DOHH2 (cell line): ENCODE results near the gene AKT2.

Experiments
- H3F3A ChIP-seq: fragments of 200-600 bp; sonication (generic), shearing (Covaris generic); 2 replicates; pipeline ENCODE4 v1.6.0; 2016; ENCODE audit warnings: antibody characterized with exemption, mild to moderate bottlenecking; ENCODE audit not compliant: control insufficient read depth, insufficient read depth
- H3K27ac ChIP-seq: fragments of 200-600 bp; sonication (generic); 2 replicates; pipeline ENCODE4 v1.5.1; 2014; ENCODE audit warnings: low read depth, mild to moderate bottlenecking, low read length, moderate library complexity
- H3K27me3 ChIP-seq: fragments of 200-600 bp; sonication (generic); 2 replicates; pipeline ENCODE4 v1.6.1; 2014; ENCODE audit warnings: mild to moderate bottlenecking, low read length, mixed read lengths; ENCODE audit not compliant: control insufficient read depth
- H3K36me3 ChIP-seq: fragments of 200-600 bp; sonication (generic); 2 replicates; pipeline ENCODE4 v1.6.1; 2014; ENCODE audit warnings: mild to moderate bottlenecking, low read length, moderate library complexity, mixed read lengths; ENCODE audit not compliant: control insufficient read depth
- H3K4me1 ChIP-seq: fragments of 200-600 bp; sonication (generic); 2 replicates; pipeline ENCODE4 v1.6.1; 2014; ENCODE audit warnings: mild to moderate bottlenecking, low read length, mixed read lengths; ENCODE audit not compliant: control insufficient read depth
- H3K4me2 ChIP-seq: fragments of 200-600 bp; sonication (generic); 2 replicates; pipeline ENCODE4 v1.6.0; 2014; ENCODE audit warnings: mild to moderate bottlenecking, low read length, moderate library complexity
- H3K4me3 ChIP-seq: fragments of 200-600 bp; sonication (generic); 2 replicates; pipeline ENCODE4 v1.5.1; 2014; ENCODE audit warnings: mild to moderate bottlenecking, low read length, mixed read lengths
- H3K79me2 ChIP-seq: fragments of 200-600 bp; sonication (generic); 2 replicates; pipeline ENCODE4 v1.6.1; 2014; ENCODE audit warnings: mild to moderate bottlenecking, low read length, mixed read lengths; ENCODE audit not compliant: control insufficient read depth
- H3K9me2 ChIP-seq: fragments of 200-600 bp; sonication (generic); replicated peaks from 2 replicates; pipeline ENCODE4 v1.6.1; 2014; ENCODE audit warnings: mild to moderate bottlenecking, low read length, mixed read lengths; ENCODE audit not compliant: control insufficient read depth
- H3K9me3 ChIP-seq: fragments of 200-600 bp; sonication (generic); 2 replicates; pipeline ENCODE4 v1.6.1; 2014; ENCODE audit warnings: antibody characterized with exemption, low read length, mixed read lengths; ENCODE audit not compliant: control insufficient read depth, insufficient read depth
- H4K20me1 ChIP-seq: fragments of 200-600 bp; sonication (generic); 2 replicates; pipeline ENCODE4 v1.6.0; 2014; ENCODE audit warnings: low read depth, mild to moderate bottlenecking, antibody characterized with exemption, low read length, moderate library complexity; ENCODE audit not compliant: control insufficient read depth, insufficient read depth
- EZH2phosphoT487 ChIP-seq: fragments of 200-600 bp; sonication (generic); IDR thresholded peaks from 2 replicates; pipeline ENCODE4 v1.6.1; 2017; ENCODE audit warnings: borderline replicate concordance, mild to moderate bottlenecking, antibody characterized with exemption, low read length, moderate library complexity, mixed read lengths
- TF ChIP-seq, protein P1 (sequence below): fragments of 200-600 bp; sonication (generic); IDR thresholded peaks from one replicate; pipeline ENCODE4 v1.5.1; 2014; ENCODE audit warnings: antibody characterized with exemption, mild to moderate bottlenecking, low read depth, low read length; ENCODE audit not compliant: poor library complexity, severe bottlenecking

The AKT2 gene

GRCh38 chr19:40192758-40193586, 92.2 kb downstream of the AKT2 start:
- H3K4me2 ChIP-seq: peak overlapping the region; percentile 85
- H3F3A ChIP-seq: no peaks in the 10 kb centered on the region
- H3K9me2 ChIP-seq: no peaks in the 10 kb centered on the region
- no peak overlapping the region for H3K27ac ChIP-seq
- H3K4me3 ChIP-seq: peak overlapping the region; percentile 81; the same call in 1 of the 2 replicates
- H3K4me1 ChIP-seq: peaks cover 16% of the 10 kb centered on the region
- H3K27me3 ChIP-seq: peaks cover 3% of the 10 kb centered on the region; the same call in 1 of the 2 replicates
- H4K20me1 ChIP-seq: peaks cover 4% of the 10 kb centered on the region; the same call in 1 of the 2 replicates
- H3K79me2 ChIP-seq: no peaks in the 10 kb centered on the region
- no peaks in the 10 kb centered on the region for H3K36me3 ChIP-seq
- no peaks in the 10 kb centered on the region for H3K9me3 ChIP-seq
- TF ChIP-seq, protein P1, sequence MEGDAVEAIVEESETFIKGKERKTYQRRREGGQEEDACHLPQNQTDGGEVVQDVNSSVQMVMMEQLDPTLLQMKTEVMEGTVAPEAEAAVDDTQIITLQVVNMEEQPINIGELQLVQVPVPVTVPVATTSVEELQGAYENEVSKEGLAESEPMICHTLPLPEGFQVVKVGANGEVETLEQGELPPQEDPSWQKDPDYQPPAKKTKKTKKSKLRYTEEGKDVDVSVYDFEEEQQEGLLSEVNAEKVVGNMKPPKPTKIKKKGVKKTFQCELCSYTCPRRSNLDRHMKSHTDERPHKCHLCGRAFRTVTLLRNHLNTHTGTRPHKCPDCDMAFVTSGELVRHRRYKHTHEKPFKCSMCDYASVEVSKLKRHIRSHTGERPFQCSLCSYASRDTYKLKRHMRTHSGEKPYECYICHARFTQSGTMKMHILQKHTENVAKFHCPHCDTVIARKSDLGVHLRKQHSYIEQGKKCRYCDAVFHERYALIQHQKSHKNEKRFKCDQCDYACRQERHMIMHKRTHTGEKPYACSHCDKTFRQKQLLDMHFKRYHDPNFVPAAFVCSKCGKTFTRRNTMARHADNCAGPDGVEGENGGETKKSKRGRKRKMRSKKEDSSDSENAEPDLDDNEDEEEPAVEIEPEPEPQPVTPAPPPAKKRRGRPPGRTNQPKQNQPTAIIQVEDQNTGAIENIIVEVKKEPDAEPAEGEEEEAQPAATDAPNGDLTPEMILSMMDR: no peak
- no peak for TF ChIP-seq EZH2phosphoT487

GRCh38 chr19:40191836-40192646, 93.1 kb downstream of the AKT2 start:
- peak overlapping the region; percentile 81 for H3K4me3 ChIP-seq
- no peaks in the 10 kb centered on the region for H3K9me3 ChIP-seq
- no peaks in the 10 kb centered on the region for H3K36me3 ChIP-seq
- H3F3A ChIP-seq: no peaks in the 10 kb centered on the region
- peak overlapping the region; percentile 85 for H3K4me2 ChIP-seq
- peaks cover 16% of the 10 kb centered on the region for H3K4me1 ChIP-seq
- no peak for TF ChIP-seq EZH2phosphoT487
- TF ChIP-seq, protein P1: peak; percentile 26
- no peaks in the 10 kb centered on the region for H3K79me2 ChIP-seq
- H3K9me2 ChIP-seq: no peaks in the 10 kb centered on the region
- peaks cover 3% of the 10 kb centered on the region; the same call in 1 of the 2 replicates for H3K27me3 ChIP-seq
- H3K27ac ChIP-seq: no peak overlapping the region
- H4K20me1 ChIP-seq: peaks cover 4% of the 10 kb centered on the region; the same call in 1 of the 2 replicates

DNA sequence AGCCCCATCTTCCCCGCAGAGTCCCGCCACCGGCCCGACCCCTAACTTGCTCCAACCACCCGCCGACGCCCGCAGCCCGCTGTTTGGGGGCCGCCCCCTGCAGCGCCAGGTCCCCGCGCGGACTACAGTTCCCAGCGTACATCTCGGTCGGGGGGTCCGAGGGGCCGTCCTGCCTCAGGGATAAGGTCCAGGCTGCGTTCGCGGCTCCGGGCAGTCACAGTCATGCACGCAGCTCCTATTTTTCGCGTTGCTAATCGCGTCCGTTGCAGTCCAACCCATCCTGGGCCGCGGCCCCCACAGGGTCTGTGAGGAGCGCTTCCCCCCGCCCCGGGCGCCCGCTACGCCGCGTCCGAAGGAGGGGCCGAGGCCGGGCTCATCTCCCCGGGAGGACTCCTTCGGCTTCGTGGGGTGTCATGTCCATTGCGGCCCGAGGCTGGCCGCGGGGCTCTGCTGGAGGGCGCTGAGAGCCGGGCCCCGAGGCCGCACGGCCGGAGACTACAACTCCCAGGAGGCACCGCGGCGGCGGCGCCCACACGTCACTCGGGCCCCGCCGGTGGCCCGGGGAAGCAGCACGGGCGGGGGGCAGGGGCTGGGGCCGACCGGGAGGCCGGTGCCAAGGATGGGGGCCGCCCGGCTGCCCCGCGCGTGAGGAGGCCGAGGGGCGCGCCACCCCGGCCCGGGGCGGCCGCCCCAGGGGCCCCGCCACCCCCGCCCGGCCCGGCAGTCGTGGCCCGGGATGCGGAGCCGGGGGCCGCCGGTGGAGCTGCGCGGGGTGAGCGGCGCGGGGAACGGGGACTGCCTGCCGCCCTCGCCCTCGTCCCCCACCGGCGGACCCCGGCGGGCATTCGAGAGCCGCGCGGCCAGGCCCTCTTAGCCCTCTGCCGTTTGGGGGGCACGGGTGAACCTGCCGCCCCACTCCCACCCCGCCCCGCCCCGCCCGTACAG, 94.0 kb downstream of the AKT2 start, which contains the start of gene MAP3K10:
Gene MAP3K10, plus strand, starts transcription at position 536 of the 945 bp plus-strand sequence. CDS start 606 bp downstream, outside the sequence.
- H3K79me2 ChIP-seq: no peaks in the 10 kb centered on the region
- no peaks in the 10 kb centered on the region for H3F3A ChIP-seq
- H3K9me2 ChIP-seq: no peaks in the 10 kb centered on the region
- H3K4me2 ChIP-seq: peak within 1 kb of the TSS; percentile 85
- peaks cover 4% of the 10 kb centered on the region; the same call in 1 of the 2 replicates for H4K20me1 ChIP-seq
- peaks cover 16% of the 10 kb centered on the region for H3K4me1 ChIP-seq
- peak within 1 kb of the TSS; percentile 87 for H3K4me3 ChIP-seq
- H3K27ac ChIP-seq: 0 out of 2 replicates have a peak within 1 kb of the TSS, but pooled peaks have one; percentile 32
- TF ChIP-seq, protein P1: no peak
- TF ChIP-seq EZH2phosphoT487: no peak
- no peaks in the 10 kb centered on the region for H3K36me3 ChIP-seq
- peaks cover 3% of the 10 kb centered on the region; the same call in 1 of the 2 replicates for H3K27me3 ChIP-seq
- H3K9me3 ChIP-seq: no peaks in the 10 kb centered on the region
